T-helper 1 cell (primary cell): ENCODE measurements around the gene PILRA.
"Not testable (repeated sequence)": the region's sequence is repeated elsewhere in the genome, so short reads cannot be mapped to it uniquely, and the experiment has no call there.

ENCODE experiments used
- DNase-seq, 5 donors: peaks; one replicate each; pipeline ENCODE4 v3.0.0-alpha.2; 2012 to 2020
- total RNA-seq, 4 donors: gene quantifications; one replicate each; lab custom pipeline; 2026; lab: John Stamatoyannopoulos, UW

PILRA gene
- 0.59 to 1.8 (median 1.4) reads per million in 4 donors for total RNA-seq

DNA sequence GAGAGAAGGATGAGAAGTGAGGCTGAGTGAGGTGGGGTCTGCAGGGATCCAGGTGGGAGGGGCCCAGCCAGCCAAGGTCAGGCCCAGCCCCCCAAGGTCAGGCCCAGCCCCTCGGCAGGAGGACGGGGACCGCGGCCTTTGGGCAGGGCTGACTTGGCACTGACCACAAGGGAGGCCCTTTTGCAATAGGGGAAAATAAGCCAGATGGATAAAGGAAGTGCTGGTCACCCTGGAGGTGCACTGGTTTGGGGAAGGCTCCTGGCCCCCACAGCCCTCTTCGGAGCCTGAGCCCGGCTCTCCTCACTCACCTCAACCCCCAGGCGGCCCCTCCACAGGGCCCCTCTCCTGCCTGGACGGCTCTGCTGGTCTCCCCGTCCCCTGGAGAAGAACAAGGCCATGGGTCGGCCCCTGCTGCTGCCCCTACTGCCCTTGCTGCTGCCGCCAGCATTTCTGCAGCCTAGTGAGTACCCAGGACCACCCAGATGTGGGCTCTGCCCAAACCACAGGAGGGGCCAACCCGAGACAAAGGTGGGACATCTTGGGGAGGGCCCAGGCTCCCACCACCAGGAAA is at the start of gene PILRA:
Gene PILRA (plus strand): TSS at position 227 of the 571 bp plus-strand sequence. CDS start 170 bp downstream, at position 397.
- DNase-seq, result no peak

GRCh38 chr7:100324194-100324593 is 49.1 kb upstream of the PILRA start:
- DNase-seq, result not testable (repeated sequence)

DNA sequence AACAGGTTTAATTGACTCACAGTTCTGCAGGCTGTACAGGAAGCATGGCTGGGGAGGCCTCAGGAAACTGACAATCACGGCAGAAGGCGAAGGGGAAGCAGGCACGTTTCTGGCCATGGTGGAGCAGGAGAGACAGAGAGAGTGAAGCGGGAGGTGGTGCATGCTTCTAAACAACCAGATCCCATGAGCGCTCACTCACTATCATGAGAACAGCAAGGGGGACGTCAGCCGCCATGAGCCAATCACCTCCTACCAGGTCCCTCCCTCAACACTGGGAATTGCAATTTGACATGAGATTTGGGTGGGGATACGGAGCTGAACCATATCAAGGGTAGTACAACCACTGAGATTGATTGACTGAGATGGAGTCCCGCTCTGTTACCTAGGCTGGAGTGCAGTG is 47.6 kb upstream of the PILRA start:
- not testable (repeated sequence) for DNase-seq

GRCh38 chr7:100326914-100327313 is 46.4 kb upstream of the PILRA start:
- not testable (repeated sequence) for DNase-seq

GRCh38 chr7:100335566-100336466 is 37.5 kb upstream of the PILRA start:
- peak; percentile 78 to 91 (median 81) for DNase-seq

DNA sequence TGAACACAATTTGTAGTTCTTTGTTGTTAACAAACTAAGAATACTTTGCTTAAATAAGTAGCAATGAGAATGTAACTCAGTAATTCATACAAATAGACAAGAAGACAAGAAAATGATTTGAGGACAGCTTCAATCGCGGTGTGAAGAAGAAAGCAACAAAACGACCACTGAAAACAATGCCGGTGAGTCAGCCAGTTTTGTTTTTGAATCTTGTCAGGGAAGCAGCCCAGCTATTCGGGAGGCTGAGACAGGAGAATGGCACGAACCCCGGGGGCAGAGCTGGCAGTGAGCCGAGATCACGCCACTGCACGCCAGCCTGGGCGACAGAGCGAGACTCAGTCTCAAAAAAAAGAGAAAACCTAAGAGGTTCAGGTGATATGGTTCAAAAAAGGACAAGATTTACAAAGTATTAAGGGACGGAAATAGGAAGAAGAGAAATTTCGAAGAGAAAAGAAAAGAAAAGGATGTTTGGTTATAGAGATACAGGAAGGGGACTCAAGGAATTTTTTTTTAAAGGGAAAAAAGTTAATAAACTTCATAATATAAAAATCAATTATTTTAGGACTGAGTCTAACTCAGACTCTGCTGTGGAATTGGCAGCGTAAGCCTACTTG is 35.1 kb upstream of the PILRA start:
- not testable (repeated sequence) for DNase-seq

DNA sequence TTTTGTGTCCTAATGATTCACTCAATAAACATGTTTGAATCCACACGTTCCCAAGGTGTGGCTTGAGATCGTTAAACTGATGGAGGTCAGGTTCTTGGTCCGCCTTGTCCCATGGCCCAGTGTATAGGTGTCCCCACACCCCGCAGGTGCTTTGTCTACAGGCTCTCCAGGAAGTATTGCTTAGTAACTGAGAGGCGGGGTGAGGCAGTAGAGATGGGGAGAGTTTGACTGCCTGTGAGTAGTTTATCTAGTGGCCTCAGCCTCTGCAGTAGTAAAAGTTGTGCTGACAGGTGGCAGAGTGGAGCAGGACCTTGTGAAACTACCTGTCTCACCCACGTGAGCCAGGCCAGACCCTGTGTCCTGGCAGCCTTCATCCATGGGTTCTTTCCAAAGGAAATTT is 32.0 kb upstream of the PILRA start:
- DNase-seq, result not testable (repeated sequence)

GRCh38 chr7:100342765-100343164 is 30.5 kb upstream of the PILRA start:
- no peak for DNase-seq

GRCh38 chr7:100344124-100344559 is 29.1 kb upstream of the PILRA start:
- not testable (repeated sequence) for DNase-seq

DNA sequence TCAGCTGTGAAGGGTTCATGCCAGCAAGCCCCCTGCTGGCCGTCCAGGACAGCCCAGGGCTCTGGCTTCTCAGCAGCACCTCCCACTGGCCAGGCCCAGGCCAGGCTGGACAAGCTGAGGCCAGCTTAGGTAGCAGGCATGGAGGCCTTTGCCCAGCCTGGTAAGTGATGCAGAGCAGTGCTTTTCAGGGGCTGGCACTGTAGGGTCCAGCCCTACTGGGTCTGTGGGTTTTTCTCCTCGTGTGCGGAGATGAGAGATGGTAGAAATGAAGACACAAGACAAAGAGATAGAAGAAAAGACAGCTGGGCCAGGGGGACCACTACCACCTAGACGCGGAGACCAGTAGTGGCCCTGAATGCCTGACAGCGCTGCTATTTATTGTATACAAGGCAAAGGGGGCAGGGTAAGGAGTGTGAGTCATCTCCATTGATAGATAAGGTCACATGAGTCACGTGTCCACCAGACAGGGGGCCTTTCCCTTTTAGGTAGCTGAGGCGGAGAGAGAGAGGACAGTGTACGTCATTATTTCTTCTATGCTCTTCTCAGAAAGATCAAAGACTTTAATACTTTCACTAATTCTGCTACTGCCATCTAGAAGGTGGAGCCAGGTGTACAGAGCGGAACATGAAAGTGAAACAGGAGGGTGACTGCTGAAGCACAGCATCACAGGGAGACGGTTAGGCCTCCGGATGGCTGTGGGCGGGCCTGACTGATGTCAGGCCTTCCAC is 28.6 kb upstream of the PILRA start:
- peak; percentile 69 to 95 (median 84) for DNase-seq

DNA sequence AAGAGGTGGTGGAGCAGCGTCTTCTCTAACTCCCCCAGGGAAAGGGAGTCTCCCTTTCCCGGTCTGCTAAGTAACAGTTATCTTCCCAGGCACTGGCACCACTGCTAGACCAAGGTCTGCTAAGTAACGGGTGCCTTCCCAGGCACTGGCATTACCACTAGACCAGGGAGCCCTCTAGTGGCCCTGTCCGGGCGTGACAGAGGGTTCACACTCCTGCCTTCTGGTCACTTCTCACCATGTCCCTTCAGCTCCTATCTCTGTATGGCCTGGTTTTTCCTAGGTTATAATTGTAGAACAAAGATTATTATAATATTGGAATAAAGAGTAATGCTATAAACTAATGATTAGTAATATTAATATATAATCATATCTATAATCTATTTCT is 28.0 kb upstream of the PILRA start:
- peak; percentile 33 to 65 (median 44) for DNase-seq

- no peak for DNase-seq
Observed at GRCh38 chr7:100346921-100347320, 26.4 kb upstream of the PILRA start.

DNA sequence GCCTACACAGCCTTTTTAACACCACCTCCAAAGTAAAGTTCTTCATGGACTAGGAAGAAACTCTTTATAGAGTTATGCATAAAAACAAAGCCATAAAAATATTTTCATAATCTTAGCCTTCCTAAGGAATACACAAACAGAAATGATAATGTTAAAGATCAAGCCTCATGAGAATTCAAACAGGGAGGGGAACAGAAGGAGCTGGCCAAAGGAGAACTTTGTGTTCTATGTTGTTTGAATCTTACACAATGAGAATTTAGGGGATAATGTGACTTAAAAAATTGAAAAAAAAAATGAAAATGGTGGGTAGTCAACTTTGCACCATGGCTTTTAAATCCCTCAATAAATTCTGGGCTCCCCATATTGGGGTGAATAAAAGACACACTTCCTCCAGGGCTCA is 24.5 kb upstream of the PILRA start:
- DNase-seq, result no peak

DNA sequence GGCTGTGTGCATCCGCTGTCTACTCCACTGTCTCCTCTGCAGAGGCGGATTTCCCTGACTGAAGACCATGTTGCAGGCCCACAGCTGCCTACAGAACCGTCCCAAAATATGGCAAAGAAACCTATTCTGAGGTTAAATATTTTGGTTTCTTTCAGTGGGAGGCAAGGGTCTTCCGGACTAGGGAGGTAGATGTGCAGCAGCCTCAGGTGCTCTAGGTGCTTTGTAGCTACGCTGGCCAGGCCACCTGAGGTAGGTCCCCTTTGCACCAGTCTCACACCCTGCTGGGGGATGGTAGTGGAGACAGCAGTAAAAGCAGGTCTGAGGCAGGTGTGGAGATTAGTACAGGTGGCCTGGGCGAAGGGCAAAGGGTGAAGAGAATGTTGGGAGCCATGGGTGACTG is 23.5 kb upstream of the PILRA start:
- no peak for DNase-seq

- DNase-seq, result no peak
Observed at GRCh38 chr7:100351657-100352058, 21.6 kb upstream of the PILRA start.

- not testable (repeated sequence) for DNase-seq
Observed at GRCh38 chr7:100352230-100352781, 21.0 kb upstream of the PILRA start.

- no peak for DNase-seq
Observed at GRCh38 chr7:100352984-100353684, 20.2 kb upstream of the PILRA start.

DNA sequence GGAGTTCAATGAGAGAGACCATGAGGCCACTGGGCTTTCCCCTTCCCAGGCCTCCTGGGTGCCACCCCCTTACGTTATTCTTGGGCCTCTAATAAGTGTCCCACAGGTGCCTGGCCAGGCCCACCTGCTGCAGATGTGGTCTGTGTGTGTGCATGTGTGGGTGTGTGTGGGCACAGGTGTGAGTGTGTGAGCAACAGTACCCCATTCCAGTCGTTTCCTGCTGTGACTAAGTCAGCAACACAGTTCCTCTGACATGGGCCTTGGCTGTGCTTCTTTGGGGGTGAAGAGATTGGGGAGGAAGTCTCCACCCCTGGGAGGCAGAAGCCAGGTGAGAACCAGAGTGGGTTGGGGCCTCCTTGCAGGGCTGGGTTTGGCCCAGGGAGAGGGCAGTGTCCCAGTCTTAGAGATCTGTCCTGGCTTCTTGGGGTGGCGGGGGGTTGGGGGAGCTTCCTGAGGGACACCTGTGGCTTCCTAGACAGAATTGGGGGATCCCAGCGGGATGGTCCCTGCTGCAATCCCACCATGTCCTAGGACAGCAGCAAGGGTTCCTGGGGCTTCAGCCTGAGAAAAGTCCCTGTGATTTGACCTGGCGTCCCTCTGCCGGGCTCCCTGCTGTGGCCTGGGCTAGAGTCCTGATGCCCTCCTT is 19.5 kb upstream of the PILRA start:
- no peak for DNase-seq

DNA sequence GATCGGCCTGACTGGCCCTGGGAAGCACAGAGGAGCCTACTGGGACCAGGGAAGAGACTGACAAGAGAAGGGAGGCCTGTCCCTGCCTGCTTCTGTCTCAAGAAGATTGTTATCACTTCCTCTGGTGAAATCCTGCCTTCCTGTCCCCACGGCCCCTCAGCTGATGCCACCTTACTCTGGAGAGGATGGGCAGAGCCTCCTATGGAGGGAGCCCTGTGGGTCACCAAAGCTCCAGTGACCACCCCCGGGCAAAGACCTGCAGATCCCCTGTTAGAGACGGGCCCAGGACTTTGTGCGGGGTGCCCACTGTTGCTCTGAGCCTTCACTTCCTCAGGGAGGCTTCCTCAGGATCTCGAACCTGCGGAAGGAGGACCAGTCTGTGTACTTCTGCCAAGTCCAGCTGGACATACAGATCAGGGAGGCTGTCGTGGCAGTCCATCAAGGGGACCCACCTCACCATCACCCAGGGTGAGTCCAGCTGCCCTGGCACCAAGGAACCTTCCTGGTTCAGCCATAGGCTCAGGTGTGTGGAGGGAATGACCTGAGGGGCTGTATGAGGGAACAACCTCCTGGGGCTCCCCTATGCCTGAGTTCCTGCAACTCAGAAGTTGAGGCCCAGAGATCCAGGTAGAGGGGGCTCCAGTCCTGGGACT is 16.7 kb upstream of the PILRA start:
- no peak for DNase-seq

GRCh38 chr7:100357131-100357561 is 16.1 kb upstream of the PILRA start:
- no peak for DNase-seq
